Measurements from ENCODE around the gene CDC34.

The CDC34 gene

GRCh38 chr19:588741-589692, 57.5 kb downstream of the CDC34 start:
- peak; percentile 20 for TF ChIP-seq CTCF (conservative IDR thresholded peaks at IDR 0.05; ENCODE audit: low read depth, low read length)
- no peak for DNase-seq (ENCODE audit: low read depth)
- H3K4me3 ChIP-seq (ENCODE audit: low read depth, low read length) = no peak overlapping the region

- no peak for DNase-seq (ENCODE audit: low read depth)
- TF ChIP-seq CTCF (conservative IDR thresholded peaks at IDR 0.05; ENCODE audit: low read depth, low read length) = no peak
- peak within 1 kb of the TSS; percentile 47 for H3K4me3 ChIP-seq (ENCODE audit: low read depth, low read length)
Measured at GRCh38 chr19:589693-590395, 58.3 kb downstream of the CDC34 start, which contains the start of gene HCN2. Gene HCN2, plus strand, starts transcription at chr19:589881. Its CDS starts 65 bp downstream, at chr19:589946.

GRCh38 chr19:590396-590745, 58.8 kb downstream of the CDC34 start:
- no peak for TF ChIP-seq CTCF (conservative IDR thresholded peaks at IDR 0.05; ENCODE audit: low read depth, low read length)
- peak overlapping the region; percentile 47 for H3K4me3 ChIP-seq (ENCODE audit: low read depth, low read length)
- peak; percentile 57 for DNase-seq (ENCODE audit: low read depth)

GRCh38 chr19:590750-591098, 59.2 kb downstream of the CDC34 start:
- no peak for DNase-seq (ENCODE audit: low read depth)
- peak overlapping the region; percentile 47 for H3K4me3 ChIP-seq (ENCODE audit: low read depth, low read length)
- TF ChIP-seq CTCF (conservative IDR thresholded peaks at IDR 0.05; ENCODE audit: low read depth, low read length) = no peak

- DNase-seq (ENCODE audit: low read depth) = no peak
- peak overlapping the region; percentile 47 for H3K4me3 ChIP-seq (ENCODE audit: low read depth, low read length)
- TF ChIP-seq CTCF (conservative IDR thresholded peaks at IDR 0.05; ENCODE audit: low read depth, low read length) = no peak
Measured at GRCh38 chr19:591099-591958, 59.8 kb downstream of the CDC34 start.
